H9 (cell line): ENCODE measurements around the gene PRKAG1. TPM values are rescaled to one million over a fixed set of nuclear protein-coding genes. Genes with fewer than 3 reads are reported as not detected.
A peak's percentile ranks its signal among the peaks of the same experiment; 100 is the strongest.

Source experiments
- DNase-seq: peaks from one replicate; pipeline ENCODE4 v3.0.0-alpha.2; 2017
- H2AFZ ChIP-seq: one replicate; pipeline ENCODE4 v1.6.1; 2013; ENCODE audit warnings: mild to moderate bottlenecking, low read length, control low read depth, moderate library complexity
- H2AK5ac ChIP-seq: 2 replicates; pipeline ENCODE4 v1.6.1; 2013; ENCODE audit warnings: low read length, control low read depth, mixed read lengths; ENCODE audit not compliant: insufficient read length
- H2BK120ac ChIP-seq: one replicate; pipeline ENCODE4 v1.6.1; 2013; ENCODE audit warnings: low read depth, mild to moderate bottlenecking, low read length, control low read depth, inconsistent platforms; ENCODE audit not compliant: poor library complexity, severe bottlenecking
- H2BK12ac ChIP-seq: 2 replicates; pipeline ENCODE4 v1.6.1; 2013; ENCODE audit warnings: low read length, control low read depth, mixed read lengths, low read depth; ENCODE audit not compliant: insufficient read length
- H2BK15ac ChIP-seq: 2 replicates; pipeline ENCODE4 v1.6.1; 2013; ENCODE audit warnings: low read depth, low read length, control low read depth
- H2BK20ac ChIP-seq: one replicate; pipeline ENCODE4 v1.6.1; 2013; ENCODE audit warnings: low read depth, mild to moderate bottlenecking, low read length, control low read depth, inconsistent platforms; ENCODE audit not compliant: poor library complexity, severe bottlenecking
- H2BK5ac ChIP-seq: 2 replicates; pipeline ENCODE4 v1.6.1; 2013; ENCODE audit warnings: low read length, control low read depth, mixed read lengths; ENCODE audit not compliant: insufficient read length
- H3K14ac ChIP-seq: 2 replicates; pipeline ENCODE4 v1.6.1; 2013; ENCODE audit warnings: low read length, control low read depth; ENCODE audit not compliant: insufficient read depth
- H3K18ac ChIP-seq: 2 replicates; pipeline ENCODE4 v1.6.1; 2013; ENCODE audit warnings: low read depth, mild to moderate bottlenecking, mixed read lengths, low read length, control low read depth; ENCODE audit not compliant: insufficient read length
- H3K23ac ChIP-seq: 2 replicates; pipeline ENCODE4 v1.6.1; 2013; ENCODE audit warnings: low read length, control low read depth, mixed read lengths, low read depth; ENCODE audit not compliant: insufficient read length
- H3K23me2 ChIP-seq: 2 replicates; pipeline ENCODE4 v1.6.1; 2013; ENCODE audit warnings: low read depth, mild to moderate bottlenecking, mixed read lengths, low read length, control low read depth; ENCODE audit not compliant: insufficient read length, poor library complexity, severe bottlenecking
- H3K27ac ChIP-seq: 2 replicates; pipeline ENCODE4 v1.5.1; 2013; ENCODE audit warnings: low read length, control low read depth, mixed read lengths, low read depth; ENCODE audit not compliant: insufficient read length
- H3K27me3 ChIP-seq: 2 replicates; pipeline ENCODE4 v1.6.1; 2013; ENCODE audit warnings: low read length, control low read depth, inconsistent platforms; ENCODE audit not compliant: insufficient read depth
- H3K4ac ChIP-seq: 2 replicates; pipeline ENCODE4 v1.6.1; 2013; ENCODE audit warnings: low read depth, mild to moderate bottlenecking, control low read depth, inconsistent platforms, low read length, moderate library complexity
- H3K4me1 ChIP-seq: 2 replicates; pipeline ENCODE4 v1.6.1; 2013; ENCODE audit warnings: low read length, control low read depth, inconsistent platforms; ENCODE audit not compliant: insufficient read depth
- H3K4me2 ChIP-seq: 2 replicates; pipeline ENCODE4 v1.6.1; 2013; ENCODE audit warnings: low read length, control low read depth, mixed read lengths; ENCODE audit not compliant: insufficient read length, insufficient read depth
- H3K56ac ChIP-seq: 2 replicates; pipeline ENCODE4 v1.6.1; 2013; ENCODE audit warnings: low read depth, mild to moderate bottlenecking, mixed read lengths, low read length, control low read depth; ENCODE audit not compliant: insufficient read length
- H3K79me1 ChIP-seq: 2 replicates; pipeline ENCODE4 v1.6.1; 2013; ENCODE audit warnings: low read depth, mild to moderate bottlenecking, moderate library complexity, low read length, control low read depth, inconsistent platforms; ENCODE audit not compliant: insufficient read depth, poor library complexity, severe bottlenecking
- H3K79me2 ChIP-seq: 2 replicates; pipeline ENCODE4 v1.6.1; 2013; ENCODE audit warnings: low read length, control low read depth, inconsistent platforms; ENCODE audit not compliant: insufficient read depth
- H3K9ac ChIP-seq: 2 replicates; pipeline ENCODE4 v1.6.1; 2013; ENCODE audit warnings: low read length, control low read depth, mixed read lengths; ENCODE audit not compliant: insufficient read length; ENCODE audit errors: extremely low read depth
- H3K9me3 ChIP-seq: one replicate; pipeline ENCODE4 v1.6.1; 2013; ENCODE audit warnings: low read depth, low read length, inconsistent platforms; ENCODE audit not compliant: control insufficient read depth
- H3T11ph ChIP-seq: one replicate; pipeline ENCODE4 v1.6.1; 2013; ENCODE audit warnings: mild to moderate bottlenecking, low read length, control low read depth, inconsistent platforms
- H4K20me1 ChIP-seq: one replicate; pipeline ENCODE4 v1.6.1; 2013; ENCODE audit not compliant: control insufficient read depth, insufficient read length, insufficient read depth
- H4K5ac ChIP-seq: 2 replicates; pipeline ENCODE4 v1.6.1; 2013; ENCODE audit warnings: low read depth, mild to moderate bottlenecking, mixed read lengths, low read length, control low read depth; ENCODE audit not compliant: insufficient read length
- H4K8ac ChIP-seq: replicated peaks from 2 replicates; pipeline ENCODE4 v1.6.1; 2013; ENCODE audit warnings: low read length, control low read depth, mixed read lengths, low read depth; ENCODE audit not compliant: insufficient read length
- H4K91ac ChIP-seq: 2 replicates; pipeline ENCODE4 v1.6.1; 2013; ENCODE audit warnings: low read depth, mild to moderate bottlenecking, moderate library complexity, mixed read lengths, low read length, control low read depth; ENCODE audit not compliant: insufficient read length
- H3K27ac Mint-ChIP-seq, 3 experiments: 2 replicates in 2 of 3; 3 replicates in 1 of 3; pipeline ENCODE4 v1.8.0; 2020 to 2021; ENCODE audit warnings: mixed read lengths in 3 of 3, mild to moderate bottlenecking in 1 of 3, moderate library complexity in 1 of 3
- H3K27me3 Mint-ChIP-seq: 2 replicates; pipeline ENCODE4 v1.8.0; 2021; ENCODE audit warnings: low read depth, mild to moderate bottlenecking, moderate library complexity, mixed read lengths
- H3K36me3 Mint-ChIP-seq, 3 experiments: 2 replicates in 2 of 3; 3 replicates in 1 of 3; pipeline ENCODE4 v1.8.0; 2020 to 2021; ENCODE audit warnings: low read depth in 3 of 3, mixed read lengths in 3 of 3; ENCODE audit not compliant: insufficient read depth in 1 of 3
- H3K4me1 Mint-ChIP-seq, 2 experiments: 2 replicates each; pipeline ENCODE4 v1.8.0; 2020; ENCODE audit warnings: mixed read lengths in 2 of 2
- H3K4me3 Mint-ChIP-seq, 2 experiments: 2 replicates in 1 of 2; 3 replicates in 1 of 2; pipeline ENCODE4 v1.8.0; 2020 to 2021; ENCODE audit warnings: mild to moderate bottlenecking in 2 of 2, mixed read lengths in 2 of 2, moderate library complexity in 1 of 2
- H3K9me3 Mint-ChIP-seq, 2 experiments: 2 replicates in 1 of 2; 3 replicates in 1 of 2; pipeline ENCODE4 v1.8.0; 2020; ENCODE audit warnings: mild to moderate bottlenecking in 2 of 2, mixed read lengths in 2 of 2, moderate library complexity in 1 of 2
- WGBS: extraction: QIAGEN DNeasy Blood & Tissue Kit; methylation state at CpG from one replicate; pipeline ENCODE4 v1.1.7; 2013; ENCODE audit warnings: missing lambda C conversion rate, low lambda C conversion rate, mixed read lengths; ENCODE audit not compliant: insufficient read length; ENCODE audit errors: extremely low coverage; 5-methylcytosine and 5-hydroxymethylcytosine counted together
- total RNA-seq: library from RNA; stranded (reverse); gene quantifications from 2 replicates; pipeline ENCODE4 v1.2.1, GENCODE V29; 2021
- TF ChIP-seq, protein P1 (sequence below): fragments of 200-600 bp; sonication (generic); conservative IDR thresholded peaks from 3 replicates; pipeline ENCODE4 v1.8.0; 2021; ENCODE audit warnings: antibody characterized with exemption, mild to moderate bottlenecking

The PRKAG1 gene
- total RNA-seq, 1 experiment from 2014 or later = 34.8 TPM

DNA sequence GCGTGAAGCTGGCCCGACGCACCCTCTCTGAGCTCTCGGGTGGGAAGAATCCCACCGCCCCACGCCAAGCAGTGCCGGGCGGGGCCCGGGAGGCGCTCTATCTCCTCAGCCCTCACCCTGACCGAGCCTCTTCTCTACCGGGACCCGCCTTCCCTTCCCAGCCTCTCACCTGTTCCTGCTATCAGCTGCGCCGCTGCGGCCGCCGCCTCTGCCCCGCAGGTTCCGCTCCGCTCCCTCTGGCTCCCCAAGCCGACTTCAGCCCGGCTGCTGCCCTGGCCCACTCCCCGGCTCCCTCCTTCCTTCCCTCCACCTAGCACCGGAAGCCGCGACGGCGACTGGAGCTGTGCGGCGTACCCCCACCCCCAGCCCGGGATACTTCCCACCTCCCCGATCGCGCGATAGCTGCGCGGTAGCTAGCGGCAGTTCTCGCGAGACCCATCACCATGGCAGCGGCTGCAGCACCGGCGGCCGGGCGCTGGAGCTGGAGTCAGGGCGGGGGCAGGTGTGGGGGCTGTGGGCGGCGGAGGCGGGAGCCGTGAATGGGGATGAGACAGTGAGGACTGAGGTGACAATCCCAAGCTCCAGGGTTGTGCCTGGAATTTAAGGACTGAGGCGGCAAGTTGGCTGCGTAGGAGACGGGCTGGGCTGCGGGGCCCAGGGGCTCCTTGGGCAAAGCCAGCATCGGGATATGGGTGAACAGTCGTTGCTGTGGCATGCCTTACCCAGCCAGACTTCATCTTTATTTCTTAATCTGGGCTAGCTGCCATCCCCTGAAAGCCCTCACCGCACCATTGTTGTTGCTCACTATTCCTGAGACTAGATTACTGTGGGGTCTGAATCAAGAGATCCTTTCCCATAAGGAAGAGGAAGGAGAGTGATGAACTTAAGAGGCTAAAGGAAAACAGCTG lies 61.2 kb downstream of the PRKAG1 start, which contains the start of gene ARF3:
ARF3 (minus strand) TSS at position 347 of the 908 bp plus-strand sequence. CDS start 16,392 bp downstream, outside the sequence.
- TF ChIP-seq, protein P1, sequence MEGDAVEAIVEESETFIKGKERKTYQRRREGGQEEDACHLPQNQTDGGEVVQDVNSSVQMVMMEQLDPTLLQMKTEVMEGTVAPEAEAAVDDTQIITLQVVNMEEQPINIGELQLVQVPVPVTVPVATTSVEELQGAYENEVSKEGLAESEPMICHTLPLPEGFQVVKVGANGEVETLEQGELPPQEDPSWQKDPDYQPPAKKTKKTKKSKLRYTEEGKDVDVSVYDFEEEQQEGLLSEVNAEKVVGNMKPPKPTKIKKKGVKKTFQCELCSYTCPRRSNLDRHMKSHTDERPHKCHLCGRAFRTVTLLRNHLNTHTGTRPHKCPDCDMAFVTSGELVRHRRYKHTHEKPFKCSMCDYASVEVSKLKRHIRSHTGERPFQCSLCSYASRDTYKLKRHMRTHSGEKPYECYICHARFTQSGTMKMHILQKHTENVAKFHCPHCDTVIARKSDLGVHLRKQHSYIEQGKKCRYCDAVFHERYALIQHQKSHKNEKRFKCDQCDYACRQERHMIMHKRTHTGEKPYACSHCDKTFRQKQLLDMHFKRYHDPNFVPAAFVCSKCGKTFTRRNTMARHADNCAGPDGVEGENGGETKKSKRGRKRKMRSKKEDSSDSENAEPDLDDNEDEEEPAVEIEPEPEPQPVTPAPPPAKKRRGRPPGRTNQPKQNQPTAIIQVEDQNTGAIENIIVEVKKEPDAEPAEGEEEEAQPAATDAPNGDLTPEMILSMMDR = 0 out of 3 replicates have a peak, but pooled peaks have one; percentile 13
- Histone ChIP-seq H3K79me1 (no peaks in the 10 kb centered on the region), H2AFZ (peak within 1 kb of the TSS; percentile 74), H3K23ac (no peak within 1 kb of the TSS), H2AK5ac (no peak within 1 kb of the TSS), H3T11ph (no peak within 1 kb of the TSS), H3K4ac (no peak within 1 kb of the TSS), H4K91ac (no peak within 1 kb of the TSS), H4K5ac (no peak within 1 kb of the TSS), H4K8ac (no peak within 1 kb of the TSS), H3K4me2 (peak within 1 kb of the TSS; percentile 95), H2BK120ac (no peak within 1 kb of the TSS), H3K4me1 (0 out of 2 replicates have a peak, but pooled peaks cover 2% of the 10 kb centered on the region), H2BK15ac (no peak within 1 kb of the TSS), H4K20me1 (no peaks in the 10 kb centered on the region), H3K9me3 (no peaks in the 10 kb centered on the region), H3K27ac (peak within 1 kb of the TSS; percentile 41), H3K79me2 (peaks cover 28% of the 10 kb centered on the region; the same call in 1 of the 2 replicates), H3K27me3 (no peaks in the 10 kb centered on the region; the same call in 1 of the 2 replicates), H3K18ac (peak within 1 kb of the TSS; percentile 56), H3K56ac (no peak within 1 kb of the TSS), H3K23me2 (peaks cover 9% of the 10 kb centered on the region), H3K14ac (peak within 1 kb of the TSS; percentile 27; the same call in 1 of the 2 replicates), H2BK20ac (no peak within 1 kb of the TSS), H2BK5ac (no peak within 1 kb of the TSS), H2BK12ac (no peak within 1 kb of the TSS), H3K9ac (peak within 1 kb of the TSS; percentile 69)
- peaks cover 6% of the 10 kb centered on the region for H3K27me3 Mint-ChIP-seq
- DNase-seq = peak; percentile 99
- H3K36me3 Mint-ChIP-seq = peaks cover 7 to 37% (median 22%) of the 10 kb centered on the region in 3 experiments; a peak in 6 of 7 replicates
- peak within 1 kb of the TSS; percentile 97 to 99 for H3K4me3 Mint-ChIP-seq
- peak within 1 kb of the TSS; percentile 98 to 99 (median 99) for H3K27ac Mint-ChIP-seq
- H3K4me1 Mint-ChIP-seq = peaks cover 23 to 24% of the 10 kb centered on the region in 2 experiments
- no peaks in the 10 kb centered on the region; a peak in 1 of 5 replicates for H3K9me3 Mint-ChIP-seq
- no CpG with 5 or more reads among the region's 58 CpGs for WGBS
